PFSK-1 (cell line): ENCODE measurements around the gene IL1RAPL2.

Experiments used
- FOXP2 ChIP-seq: optimal IDR thresholded peaks from 2 replicates; pipeline ENCODE3; 2011; ENCODE audit warnings: borderline replicate concordance, control low read depth, inconsistent platforms; ENCODE audit not compliant: insufficient read depth; ENCODE audit errors: extremely low read length, extremely low read depth
- POLR2AphosphoS5 ChIP-seq: IDR thresholded peaks from 2 replicates; pipeline ENCODE4 v1.6.1; 2012; ENCODE audit warnings: low read depth, mild to moderate bottlenecking, control low read depth, low read length, moderate library complexity
- SIN3A ChIP-seq: IDR thresholded peaks from 2 replicates; pipeline ENCODE4 v1.6.1; 2012; ENCODE audit warnings: mild to moderate bottlenecking, low read length, moderate library complexity, borderline replicate concordance; ENCODE audit not compliant: insufficient read depth
- TAF1 ChIP-seq: IDR thresholded peaks from 2 replicates; pipeline ENCODE4 v1.6.1; 2012; ENCODE audit warnings: low read length, control low read depth, borderline replicate concordance; ENCODE audit not compliant: insufficient read depth
- TF ChIP-seq, protein P1 (sequence below), 2 experiments: IDR thresholded peaks; 2 replicates each; pipeline versions ENCODE4 v1.6.1 to v1.8.0; 2011 to 2012; ENCODE audit warnings: low read depth in 2 of 2, low read length in 2 of 2, control low read depth in 1 of 2, inconsistent platforms in 1 of 2, mild to moderate bottlenecking in 1 of 2, moderate library complexity in 1 of 2; ENCODE audit not compliant: insufficient read depth in 1 of 2

Gene IL1RAPL2

GRCh38 chrX:104721854-104722253 is 155.9 kb downstream of the IL1RAPL2 start:
- TF ChIP-seq, protein P1, sequence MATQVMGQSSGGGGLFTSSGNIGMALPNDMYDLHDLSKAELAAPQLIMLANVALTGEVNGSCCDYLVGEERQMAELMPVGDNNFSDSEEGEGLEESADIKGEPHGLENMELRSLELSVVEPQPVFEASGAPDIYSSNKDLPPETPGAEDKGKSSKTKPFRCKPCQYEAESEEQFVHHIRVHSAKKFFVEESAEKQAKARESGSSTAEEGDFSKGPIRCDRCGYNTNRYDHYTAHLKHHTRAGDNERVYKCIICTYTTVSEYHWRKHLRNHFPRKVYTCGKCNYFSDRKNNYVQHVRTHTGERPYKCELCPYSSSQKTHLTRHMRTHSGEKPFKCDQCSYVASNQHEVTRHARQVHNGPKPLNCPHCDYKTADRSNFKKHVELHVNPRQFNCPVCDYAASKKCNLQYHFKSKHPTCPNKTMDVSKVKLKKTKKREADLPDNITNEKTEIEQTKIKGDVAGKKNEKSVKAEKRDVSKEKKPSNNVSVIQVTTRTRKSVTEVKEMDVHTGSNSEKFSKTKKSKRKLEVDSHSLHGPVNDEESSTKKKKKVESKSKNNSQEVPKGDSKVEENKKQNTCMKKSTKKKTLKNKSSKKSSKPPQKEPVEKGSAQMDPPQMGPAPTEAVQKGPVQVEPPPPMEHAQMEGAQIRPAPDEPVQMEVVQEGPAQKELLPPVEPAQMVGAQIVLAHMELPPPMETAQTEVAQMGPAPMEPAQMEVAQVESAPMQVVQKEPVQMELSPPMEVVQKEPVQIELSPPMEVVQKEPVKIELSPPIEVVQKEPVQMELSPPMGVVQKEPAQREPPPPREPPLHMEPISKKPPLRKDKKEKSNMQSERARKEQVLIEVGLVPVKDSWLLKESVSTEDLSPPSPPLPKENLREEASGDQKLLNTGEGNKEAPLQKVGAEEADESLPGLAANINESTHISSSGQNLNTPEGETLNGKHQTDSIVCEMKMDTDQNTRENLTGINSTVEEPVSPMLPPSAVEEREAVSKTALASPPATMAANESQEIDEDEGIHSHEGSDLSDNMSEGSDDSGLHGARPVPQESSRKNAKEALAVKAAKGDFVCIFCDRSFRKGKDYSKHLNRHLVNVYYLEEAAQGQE (IDR thresholded peaks at IDR 0.05; ENCODE audit: insufficient read depth in 1 of 2, low read depth in 2 of 2, low read length in 2 of 2) = no peak
- no peak for TF ChIP-seq FOXP2
- TF ChIP-seq POLR2AphosphoS5 = no peak
- TF ChIP-seq SIN3A = no peak
- TF ChIP-seq TAF1 = no peak

- TF ChIP-seq FOXP2 (no peak), SIN3A (no peak)
- TF ChIP-seq, protein P1 (IDR thresholded peaks at IDR 0.05; ENCODE audit: insufficient read depth in 1 of 2, low read depth in 2 of 2, low read length in 2 of 2) = no peak
These were observed 162.5 kb downstream of the IL1RAPL2 start for GRCh38 chrX:104728456-104728855.

DNA sequence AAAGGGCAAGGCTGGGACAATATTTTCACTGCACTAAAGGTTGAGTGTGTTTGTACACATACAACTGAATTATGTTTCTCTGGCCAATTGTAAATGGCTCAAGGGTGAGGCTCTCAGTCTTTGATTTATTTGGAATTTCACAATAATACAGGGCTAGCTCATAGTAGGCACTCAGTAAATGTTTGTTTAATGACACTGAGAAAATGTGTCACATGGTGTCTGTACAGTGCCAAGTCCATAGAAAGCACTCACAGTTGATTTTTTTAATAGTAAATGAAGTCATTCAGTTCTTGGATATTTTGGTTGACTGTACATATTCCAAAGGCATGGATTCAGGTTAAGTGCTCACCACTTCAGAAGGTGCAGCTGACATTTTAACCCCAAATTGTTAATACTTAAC is 176.4 kb downstream of the IL1RAPL2 start:
- TF ChIP-seq SIN3A (no peak), TAF1 (no peak), FOXP2 (no peak)

DNA sequence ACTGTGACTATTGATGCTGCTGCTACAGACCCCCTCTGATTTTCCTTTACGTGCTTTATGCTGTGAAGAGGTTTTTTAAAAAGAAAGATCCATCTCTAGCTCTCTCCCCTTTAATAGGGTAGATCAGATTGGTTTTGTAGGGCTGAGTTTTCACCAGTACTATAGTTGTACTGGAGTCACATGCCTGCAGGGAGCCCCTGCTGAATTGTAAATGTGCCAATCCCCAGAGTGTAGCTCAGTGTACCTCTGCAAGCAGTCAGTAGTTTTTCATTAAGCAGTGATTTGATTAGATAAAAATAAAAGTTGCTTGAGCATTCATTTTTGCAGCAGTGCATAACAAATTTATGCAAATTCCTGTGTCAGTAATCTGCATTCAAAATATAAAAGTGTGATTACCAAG is 179.2 kb downstream of the IL1RAPL2 start:
- TF ChIP-seq SIN3A (no peak), POLR2AphosphoS5 (no peak), FOXP2 (no peak), TAF1 (no peak)
- TF ChIP-seq, protein P1 (IDR thresholded peaks at IDR 0.05; ENCODE audit: insufficient read depth in 1 of 2, low read depth in 2 of 2, low read length in 2 of 2) = no peak

DNA sequence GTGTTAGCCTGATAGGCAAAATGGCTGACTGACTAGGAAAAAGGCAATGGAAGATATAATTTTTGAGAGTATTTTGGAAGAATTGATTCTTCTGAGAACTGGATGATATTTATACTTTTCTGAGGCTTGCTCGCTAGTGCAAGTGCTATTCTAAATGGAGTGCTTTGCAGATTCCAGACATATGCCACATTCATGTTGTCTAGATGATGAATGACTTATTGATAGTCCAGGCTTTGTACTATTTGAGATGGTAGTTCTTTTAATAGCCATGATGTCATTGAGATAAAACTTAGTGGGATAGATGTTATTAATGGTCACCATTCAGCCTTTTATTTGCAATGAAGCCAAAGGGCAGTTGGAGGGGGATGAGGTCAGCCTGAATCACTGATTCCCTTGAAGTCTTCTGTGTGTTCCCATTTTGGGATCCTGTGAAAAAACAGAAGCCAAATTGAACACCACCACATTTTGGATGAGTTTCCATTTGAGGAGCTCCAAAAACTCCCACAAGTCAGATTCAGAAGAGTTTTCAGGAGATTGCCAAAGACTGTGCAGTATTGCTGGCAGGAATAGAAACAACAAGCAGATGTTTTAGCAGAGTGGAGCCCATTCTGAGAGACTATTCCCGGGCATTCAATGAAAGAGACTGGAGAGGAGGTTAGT is 184.1 kb downstream of the IL1RAPL2 start:
- TF ChIP-seq FOXP2 = no peak
- TF ChIP-seq POLR2AphosphoS5 = no peak
- TF ChIP-seq, protein P1 (IDR thresholded peaks at IDR 0.05; ENCODE audit: insufficient read depth in 1 of 2, low read depth in 2 of 2, low read length in 2 of 2) = no peak
- no peak for TF ChIP-seq TAF1
- TF ChIP-seq SIN3A = no peak
